ENCODE measurements around the gene THAP3. TPM values are rescaled to one million over a fixed set of nuclear protein-coding genes. Genes with fewer than 3 reads are reported as not detected.

THAP3 gene
- total and polyA plus RNA-seq, 2 donors from 2014 or later, result 14.4 to 28.7 TPM

DNA sequence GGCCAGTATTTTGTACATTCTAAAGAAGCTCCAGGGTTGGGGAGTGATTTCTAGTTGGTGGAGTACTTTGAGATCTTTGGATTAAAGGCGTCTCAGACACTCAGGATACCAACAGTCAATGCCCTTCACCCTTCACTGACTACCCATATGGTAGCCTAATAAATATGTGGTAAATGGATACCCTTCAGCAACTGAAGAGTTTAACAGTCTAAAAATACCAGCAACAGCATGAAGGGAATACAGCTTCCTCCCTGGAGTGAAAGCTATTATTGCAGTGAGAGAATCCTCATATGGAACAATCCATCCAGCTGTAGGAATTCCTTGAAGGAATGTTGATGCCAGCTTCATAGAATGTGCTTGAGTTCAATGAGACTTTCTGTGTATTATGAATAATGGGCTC is 50.1 kb downstream of the THAP3 start:
- FAIRE-seq (no peak), DNase-seq (peak in 2 of 5 donors; percentile 70 to 73)
- Histone ChIP-seq H3K27me3 (ENCODE audit: control insufficient read depth, insufficient read depth, low read length) (no peaks in the 10 kb centered on the region), H3K36me3 (ENCODE audit: control insufficient read depth in 2 of 3, insufficient read depth in 3 of 3, low read length in 3 of 3) (peaks cover 0 to 22% (median 8%) of the 10 kb centered on the region in 3 donors), H3K9ac (ENCODE audit: low read length in 3 of 3) (no peak overlapping the region), H3K4me3 (ENCODE audit: low read length in 3 of 3) (no peak overlapping the region), H3K27ac (ENCODE audit: low read depth in 2 of 2, low read length in 2 of 2) (no peak overlapping the region), H3K9me3 (ENCODE audit: control insufficient read depth in 2 of 3, insufficient read depth in 1 of 3, low read length in 3 of 3) (no peaks in the 10 kb centered on the region), H3K4me1 (ENCODE audit: control insufficient read depth in 2 of 3, insufficient read depth in 2 of 3, low read depth in 1 of 3, low read length in 3 of 3) (peaks cover 0 to 7% (median 3%) of the 10 kb centered on the region in 3 donors)
- intact Hi-C loops (cut with DNase I), result no loop called here
- TF ChIP-seq, protein P1, sequence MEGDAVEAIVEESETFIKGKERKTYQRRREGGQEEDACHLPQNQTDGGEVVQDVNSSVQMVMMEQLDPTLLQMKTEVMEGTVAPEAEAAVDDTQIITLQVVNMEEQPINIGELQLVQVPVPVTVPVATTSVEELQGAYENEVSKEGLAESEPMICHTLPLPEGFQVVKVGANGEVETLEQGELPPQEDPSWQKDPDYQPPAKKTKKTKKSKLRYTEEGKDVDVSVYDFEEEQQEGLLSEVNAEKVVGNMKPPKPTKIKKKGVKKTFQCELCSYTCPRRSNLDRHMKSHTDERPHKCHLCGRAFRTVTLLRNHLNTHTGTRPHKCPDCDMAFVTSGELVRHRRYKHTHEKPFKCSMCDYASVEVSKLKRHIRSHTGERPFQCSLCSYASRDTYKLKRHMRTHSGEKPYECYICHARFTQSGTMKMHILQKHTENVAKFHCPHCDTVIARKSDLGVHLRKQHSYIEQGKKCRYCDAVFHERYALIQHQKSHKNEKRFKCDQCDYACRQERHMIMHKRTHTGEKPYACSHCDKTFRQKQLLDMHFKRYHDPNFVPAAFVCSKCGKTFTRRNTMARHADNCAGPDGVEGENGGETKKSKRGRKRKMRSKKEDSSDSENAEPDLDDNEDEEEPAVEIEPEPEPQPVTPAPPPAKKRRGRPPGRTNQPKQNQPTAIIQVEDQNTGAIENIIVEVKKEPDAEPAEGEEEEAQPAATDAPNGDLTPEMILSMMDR (IDR thresholded peaks at IDR 0.05; ENCODE audit: borderline replicate concordance, extremely low read depth, insufficient read depth), result no peak

DNA sequence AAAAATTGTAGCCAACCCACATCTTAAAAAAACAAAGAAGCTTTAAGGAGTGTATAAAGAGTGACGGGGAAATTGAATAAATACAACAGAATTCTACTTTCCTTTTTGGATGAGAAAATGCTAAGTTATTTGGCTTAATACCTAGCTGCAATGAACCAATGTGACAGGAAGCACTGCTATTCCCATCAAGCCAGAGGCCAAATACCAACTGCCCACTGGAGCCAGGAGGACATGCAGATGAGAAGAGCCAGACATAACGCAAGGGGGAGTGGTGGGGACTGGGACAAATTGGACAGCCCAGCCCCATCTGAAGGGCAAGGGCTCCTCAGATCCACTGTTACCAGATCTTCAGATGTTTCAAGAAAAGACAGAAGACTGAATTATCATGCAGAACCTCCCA is 51.3 kb downstream of the THAP3 start:
- Histone ChIP-seq H3K27me3 (ENCODE audit: control insufficient read depth, insufficient read depth, low read length) (no peaks in the 10 kb centered on the region), H3K4me3 (ENCODE audit: low read length in 3 of 3) (no peak overlapping the region), H3K27ac (ENCODE audit: low read depth in 2 of 2, low read length in 2 of 2) (peak overlapping the region; percentile 2 to 29), H3K36me3 (ENCODE audit: control insufficient read depth in 2 of 3, insufficient read depth in 3 of 3, low read length in 3 of 3) (peaks cover 0 to 22% (median 8%) of the 10 kb centered on the region in 3 donors), H3K9me3 (ENCODE audit: control insufficient read depth in 2 of 3, insufficient read depth in 1 of 3, low read length in 3 of 3) (no peaks in the 10 kb centered on the region), H3K9ac (ENCODE audit: low read length in 3 of 3) (no peak overlapping the region), H3K4me1 (ENCODE audit: control insufficient read depth in 2 of 3, insufficient read depth in 2 of 3, low read depth in 1 of 3, low read length in 3 of 3) (peaks cover 0 to 7% (median 3%) of the 10 kb centered on the region in 3 donors)
- FAIRE-seq, result no peak
- intact Hi-C loops (cut with DNase I), result no loop called here
- DNase-seq, result peak in 2 of 5 donors; percentile 26 to 58
- TF ChIP-seq, protein P1 (IDR thresholded peaks at IDR 0.05; ENCODE audit: borderline replicate concordance, extremely low read depth, insufficient read depth), result no peak

Other genes with a start within 250 kb of the THAP3 start
- gene ACOT7, start 231.1 kb upstream of the THAP3 start, total RNA-seq, result 23.0 TPM
- gene ACOT7, start 231.1 kb upstream of the THAP3 start, polyA plus RNA-seq (ENCODE audit: insufficient read depth, low read depth, low replicate concordance), result 135 TPM
- gene HES2, start 204.9 kb upstream of the THAP3 start, total RNA-seq, result 1.3 TPM
- gene HES2, start 204.9 kb upstream of the THAP3 start, polyA plus RNA-seq (ENCODE audit: insufficient read depth, low read depth, low replicate concordance), result 1.6 TPM
- gene ESPN, start 200.1 kb upstream of the THAP3 start, total RNA-seq, result 14.2 TPM
- gene ESPN, start 200.1 kb upstream of the THAP3 start, polyA plus RNA-seq (ENCODE audit: insufficient read depth, low read depth, low replicate concordance), result 112 TPM
- gene TNFRSF25, start 158.7 kb upstream of the THAP3 start, total RNA-seq, result 13.8 TPM
- 7.6 TPM for gene TNFRSF25, start 158.7 kb upstream of the THAP3 start, polyA plus RNA-seq (ENCODE audit: insufficient read depth, low read depth, low replicate concordance)
- 14.0 TPM for gene PLEKHG5, start 133.2 kb upstream of the THAP3 start, total RNA-seq
- gene PLEKHG5, start 133.2 kb upstream of the THAP3 start, polyA plus RNA-seq (ENCODE audit: insufficient read depth, low read depth, low replicate concordance), result 4.4 TPM
- 28.7 TPM for gene NOL9, start 70.4 kb upstream of the THAP3 start, total RNA-seq
- 4.3 TPM for gene NOL9, start 70.4 kb upstream of the THAP3 start, polyA plus RNA-seq (ENCODE audit: insufficient read depth, low read depth, low replicate concordance)
- not detected for gene TAS1R1, start 69.6 kb upstream of the THAP3 start, total RNA-seq
- gene TAS1R1, start 69.6 kb upstream of the THAP3 start, polyA plus RNA-seq (ENCODE audit: insufficient read depth, low read depth, low replicate concordance), result not detected
- gene ZBTB48, start 44.9 kb upstream of the THAP3 start, total RNA-seq, result 45.5 TPM
- 27.1 TPM for gene ZBTB48, start 44.9 kb upstream of the THAP3 start, polyA plus RNA-seq (ENCODE audit: insufficient read depth, low read depth, low replicate concordance)
- 25.0 TPM for gene KLHL21, start 22.0 kb upstream of the THAP3 start, total RNA-seq
- gene KLHL21, start 22.0 kb upstream of the THAP3 start, polyA plus RNA-seq (ENCODE audit: insufficient read depth, low read depth, low replicate concordance), result 13.9 TPM
- gene PHF13, start 11.1 kb upstream of the THAP3 start, total RNA-seq, result 11.0 TPM
- gene PHF13, start 11.1 kb upstream of the THAP3 start, polyA plus RNA-seq (ENCODE audit: insufficient read depth, low read depth, low replicate concordance), result 6.0 TPM
- 44.6 TPM for gene DNAJC11, start 76.9 kb downstream of the THAP3 start, total RNA-seq
- 49.8 TPM for gene DNAJC11, start 76.9 kb downstream of the THAP3 start, polyA plus RNA-seq (ENCODE audit: insufficient read depth, low read depth, low replicate concordance)
- 79.0 TPM for gene CAMTA1, start 160.6 kb downstream of the THAP3 start, total RNA-seq
- 170 TPM for gene CAMTA1, start 160.6 kb downstream of the THAP3 start, polyA plus RNA-seq (ENCODE audit: insufficient read depth, low read depth, low replicate concordance)